Activated CD8-positive, alpha-beta memory T cell treated with anti-CD3 and anti-CD28 coated beads for 4 hours (primary cell): ENCODE measurements around the gene GNAL.
"Not testable (repeated sequence)": the region's sequence is repeated elsewhere in the genome, so short reads cannot be mapped to it uniquely, and the experiment has no call there.

Experiments
- DNase-seq, 2 donors: peaks; one replicate each; pipeline ENCODE4 v3.0.0-alpha.2; 2020; ENCODE audit warnings: low read depth in 2 of 2

Gene GNAL

GRCh38 chr18:11849841-11850634, 161.0 kb downstream of the GNAL start:
- peak; percentile 23 to 28 for DNase-seq

- DNase-seq, result no peak
These were observed 161.7 kb downstream of the GNAL start for GRCh38 chr18:11850821-11851145.

GRCh38 chr18:11851146-11851805, 162.2 kb downstream of the GNAL start, which contains the start of gene CHMP1B:
CHMP1B (plus strand) TSS chr18:11851413; CDS start chr18:11851512, 99 bp downstream.
- DNase-seq, result peak; percentile 93 to 94

- DNase-seq, result peak in 1 of 2 donors; percentile 14
These were observed 162.8 kb downstream of the GNAL start for GRCh38 chr18:11851806-11852337.

- not testable (repeated sequence) for DNase-seq
These were observed 165.5 kb downstream of the GNAL start for GRCh38 chr18:11854554-11854953.

GRCh38 chr18:11857177-11857887, 168.3 kb downstream of the GNAL start:
- no peak for DNase-seq

GRCh38 chr18:11859282-11859830, 170.3 kb downstream of the GNAL start:
- no peak for DNase-seq

GRCh38 chr18:11859903-11860407, 170.9 kb downstream of the GNAL start:
- DNase-seq, result no peak

- DNase-seq, result no peak
These were observed 171.8 kb downstream of the GNAL start for GRCh38 chr18:11860594-11861450.

GRCh38 chr18:11861583-11862288, 172.7 kb downstream of the GNAL start:
- DNase-seq, result no peak

GRCh38 chr18:11862468-11863137, 173.5 kb downstream of the GNAL start:
- no peak for DNase-seq

- no peak for DNase-seq
These were observed 175.4 kb downstream of the GNAL start for GRCh38 chr18:11864471-11864870.

GRCh38 chr18:11865071-11865470, 176.0 kb downstream of the GNAL start:
- DNase-seq, result no peak

- no peak for DNase-seq
These were observed 177.3 kb downstream of the GNAL start for GRCh38 chr18:11866329-11866728.

- DNase-seq, result no peak
These were observed 177.7 kb downstream of the GNAL start for GRCh38 chr18:11866764-11867163.

GRCh38 chr18:11868230-11868629, 179.2 kb downstream of the GNAL start:
- DNase-seq, result no peak

- no peak for DNase-seq
These were observed 182.4 kb downstream of the GNAL start for GRCh38 chr18:11871501-11871900.

- no peak for DNase-seq
These were observed 183.5 kb downstream of the GNAL start for GRCh38 chr18:11872479-11873136.

- no peak for DNase-seq
These were observed 184.7 kb downstream of the GNAL start for GRCh38 chr18:11873670-11874340.
